ENCODE measurements around the gene GJC1. TPM values are rescaled to one million over a fixed set of nuclear protein-coding genes. Genes with fewer than 3 reads are reported as not detected.

The GJC1 gene
- total RNA-seq, 1 experiment from 2014 or later, result 89.4 TPM

- Histone ChIP-seq H3K27ac (ENCODE audit: low read length) (no peak overlapping the region), H3K4me1 (ENCODE audit: control insufficient read depth, insufficient read depth, low read length) (no peaks in the 10 kb centered on the region; the same call in 1 of the 2 replicates), H3K27me3 (ENCODE audit: control insufficient read depth, insufficient read depth, low read length) (no peaks in the 10 kb centered on the region), H3K4me3 (ENCODE audit: low read depth in 2 of 2, low read length in 2 of 2) (no peak overlapping the region), H3K9me3 (ENCODE audit: control insufficient read depth, insufficient read depth, low read depth, low read length) (no peaks in the 10 kb centered on the region), H3K36me3 (ENCODE audit: control insufficient read depth, insufficient read depth, low read length) (no peaks in the 10 kb centered on the region; the same call in 1 of the 2 replicates)
- POLR2A ChIA-PET, result no interaction called here
- no peak for TF ChIP-seq TCF7L2 (IDR thresholded peaks at IDR 0.05; ENCODE audit: low read depth, low read length)
- TF ChIP-seq CTCF (IDR thresholded peaks at IDR 0.05), result no peak
- no peak for TF ChIP-seq POLR2AphosphoS5 (IDR thresholded peaks at IDR 0.05; ENCODE audit: low read depth, low read length)
- no peak for TF ChIP-seq SIN3A (IDR thresholded peaks at IDR 0.05; ENCODE audit: borderline replicate concordance, insufficient read depth, low read depth, low read length)
- TF ChIP-seq REST (IDR thresholded peaks at IDR 0.05; ENCODE audit: insufficient read depth in 1 of 2, low read depth in 2 of 2, low read length in 1 of 2), result no peak
- DNase-seq (ENCODE audit: low read depth, low spot score), result no peak
- in situ Hi-C loops (cut with HindIII; ENCODE audit: low pct_unique_long_range_greater_than_20kb, low sequenced_read_pairs), result no loop called here
- no peak for ATAC-seq
- no TSS peak for BruUV-seq (replicated peaks)
- CTCF ChIA-PET, result no interaction called here
- intact Hi-C loops (cut with micrococcal nuclease; ENCODE audit: unreplicated experiment), result no loop called here
Observed at GRCh38 chr17:44848961-44849489, 18.9 kb upstream of the GJC1 start.

- ATAC-seq (no peak), DNase-seq (ENCODE audit: low read depth, low spot score) (no peak)
- in situ Hi-C loops (cut with HindIII; ENCODE audit: low pct_unique_long_range_greater_than_20kb, low sequenced_read_pairs) (no loop called here), intact Hi-C loops (cut with micrococcal nuclease; ENCODE audit: unreplicated experiment) (no loop called here)
- CTCF ChIA-PET, result no interaction called here
- H3K4me1 ChIP-seq (ENCODE audit: control insufficient read depth, insufficient read depth, low read length), result no peaks in the 10 kb centered on the region; the same call in 1 of the 2 replicates
- no peak overlapping the region for H3K27ac ChIP-seq (ENCODE audit: low read length)
- TF ChIP-seq POLR2AphosphoS5 (IDR thresholded peaks at IDR 0.05; ENCODE audit: low read depth, low read length) (0 out of 2 replicates have a peak, but pooled peaks have one; percentile 12), CTCF (IDR thresholded peaks at IDR 0.05) (no peak)
- no peak overlapping the region for H3K4me3 ChIP-seq (ENCODE audit: low read depth in 2 of 2, low read length in 2 of 2)
- no peaks in the 10 kb centered on the region for H3K9me3 ChIP-seq (ENCODE audit: control insufficient read depth, insufficient read depth, low read depth, low read length)
- POLR2A ChIA-PET, result no interaction called here
- H3K36me3 ChIP-seq (ENCODE audit: control insufficient read depth, insufficient read depth, low read length), result no peaks in the 10 kb centered on the region; the same call in 1 of the 2 replicates
- no TSS peak for BruUV-seq (replicated peaks)
- no peaks in the 10 kb centered on the region for H3K27me3 ChIP-seq (ENCODE audit: control insufficient read depth, insufficient read depth, low read length)
Observed at GRCh38 chr17:44848257-44848795, 18.2 kb upstream of the GJC1 start.

Measured in Panc1 (cell line).